NCI-H1436 (cell line): ENCODE measurements around the gene ATF6.

Experiments used
- DNase-seq: peaks from one replicate; lab custom pipeline; 2025; lab: John Stamatoyannopoulos, UW

ATF6 gene

DNA sequence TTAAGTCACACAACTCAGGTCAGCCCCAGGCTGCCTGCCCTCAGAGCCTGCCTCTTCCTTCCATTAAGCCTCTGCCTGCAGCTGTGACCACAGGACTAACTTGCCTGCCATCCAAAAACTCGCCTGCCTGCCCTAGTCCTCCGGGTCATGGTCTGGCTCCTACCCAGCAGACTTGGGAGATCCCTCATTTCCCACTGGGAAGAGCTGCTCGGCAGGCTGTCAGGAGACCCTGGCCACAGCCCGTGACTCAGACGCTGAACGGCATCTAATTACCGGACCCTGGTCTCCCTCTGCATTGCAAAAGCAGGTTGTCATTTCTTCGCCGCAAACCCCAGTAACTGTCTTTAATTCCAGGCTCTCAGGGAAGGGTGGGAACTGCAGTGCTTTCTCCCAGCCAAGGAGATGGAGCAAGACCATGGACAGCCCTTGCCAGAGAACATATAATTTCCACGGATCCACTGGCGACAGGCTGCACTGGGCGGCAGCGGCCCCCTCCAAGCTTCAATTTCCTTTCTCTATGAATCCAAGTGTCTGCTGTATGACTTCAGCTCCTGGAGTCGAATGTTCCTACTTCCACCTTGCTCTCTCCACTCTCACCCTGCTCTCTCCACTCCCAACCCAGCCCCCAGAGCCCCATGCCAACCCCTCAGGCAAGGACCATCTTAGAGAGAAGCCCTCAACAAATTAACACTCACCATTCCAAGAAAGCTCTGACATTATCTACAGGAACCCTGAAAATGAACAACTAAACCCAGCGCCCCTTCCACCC lies 237.1 kb downstream of the ATF6 start:
- no peak for DNase-seq

DNA sequence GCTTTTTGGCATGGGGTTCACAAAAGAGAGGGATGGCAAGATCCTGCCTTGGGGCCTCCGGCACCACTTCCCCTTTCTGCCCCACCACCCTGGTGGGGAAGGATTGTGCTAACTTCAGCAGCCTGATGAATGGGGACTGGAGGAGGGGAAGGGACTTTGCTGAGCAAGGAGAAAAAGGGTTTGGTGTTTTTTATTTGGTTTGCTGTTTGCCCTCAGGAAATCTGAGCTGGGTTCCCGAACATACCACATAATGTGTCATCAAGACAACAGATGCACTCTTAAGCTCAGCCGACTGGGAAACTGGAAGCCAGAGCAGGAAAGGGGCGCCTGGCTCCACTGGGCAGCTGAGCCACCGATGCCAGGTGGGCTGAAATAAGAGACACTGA lies 237.7 kb downstream of the ATF6 start:
- DNase-seq: no peak

DNA sequence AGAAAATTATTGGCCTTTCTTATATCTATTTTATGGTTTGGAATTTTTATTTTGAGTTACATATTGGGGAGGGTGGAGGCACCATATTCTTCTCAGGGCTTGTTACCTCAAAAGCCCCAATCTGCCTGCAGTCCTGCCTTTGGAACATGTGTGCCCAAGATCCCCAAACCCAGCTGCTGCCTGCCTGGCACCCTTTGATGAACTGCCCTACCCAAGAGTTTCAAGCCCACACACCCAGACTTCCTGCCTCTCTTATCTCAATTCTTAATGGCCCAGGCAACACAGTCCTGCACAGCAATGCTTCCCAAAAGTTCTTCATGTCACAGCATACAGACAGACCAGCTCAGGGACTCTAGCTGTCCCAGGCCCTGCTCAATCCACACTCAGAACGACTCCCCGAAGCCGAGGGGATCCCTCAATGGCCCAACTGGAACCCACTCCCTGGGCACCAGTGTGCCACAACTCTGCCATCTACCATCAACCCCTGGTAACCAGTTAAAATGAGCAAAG lies 238.4 kb downstream of the ATF6 start:
- no peak for DNase-seq

DNA sequence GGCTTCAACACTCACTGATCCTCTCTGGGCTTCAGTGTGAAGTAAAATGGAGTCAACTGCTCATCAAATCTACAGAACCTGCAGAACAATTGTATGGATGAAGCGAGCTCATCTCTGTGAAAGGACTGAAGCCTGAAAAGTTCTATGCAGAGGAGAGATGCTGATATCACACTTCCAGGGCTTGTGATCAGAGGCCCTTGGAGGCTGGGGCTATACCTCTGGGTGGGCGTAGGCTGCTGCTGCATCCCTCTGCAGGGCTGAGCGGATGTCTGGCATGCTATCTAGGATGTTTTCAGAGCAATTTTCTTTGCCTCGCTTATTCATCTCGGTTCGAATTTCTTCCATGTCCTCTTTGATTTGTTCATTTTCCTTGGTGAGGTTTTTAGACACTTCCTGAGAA lies 240.0 kb downstream of the ATF6 start:
- DNase-seq: no peak

DNA sequence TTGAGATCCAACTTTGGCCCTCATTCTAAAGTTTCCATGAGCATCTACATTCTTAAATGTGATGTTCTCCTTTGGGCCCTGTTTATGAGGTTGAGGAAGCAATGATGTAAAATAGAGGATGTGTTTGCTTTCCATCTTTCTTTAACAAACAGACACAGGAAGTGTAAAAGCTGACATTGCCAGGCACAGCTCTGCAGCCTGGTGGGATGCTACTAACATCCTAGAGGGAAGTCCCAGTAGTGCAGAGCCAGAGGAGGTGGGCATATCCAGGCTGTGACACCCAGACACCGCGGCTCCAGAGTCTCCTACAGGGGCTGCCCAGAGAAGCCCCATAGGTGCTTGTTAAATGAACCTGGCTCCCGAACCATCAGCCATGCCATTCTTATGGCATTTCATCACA lies 241.3 kb downstream of the ATF6 start:
- no peak for DNase-seq

DNA sequence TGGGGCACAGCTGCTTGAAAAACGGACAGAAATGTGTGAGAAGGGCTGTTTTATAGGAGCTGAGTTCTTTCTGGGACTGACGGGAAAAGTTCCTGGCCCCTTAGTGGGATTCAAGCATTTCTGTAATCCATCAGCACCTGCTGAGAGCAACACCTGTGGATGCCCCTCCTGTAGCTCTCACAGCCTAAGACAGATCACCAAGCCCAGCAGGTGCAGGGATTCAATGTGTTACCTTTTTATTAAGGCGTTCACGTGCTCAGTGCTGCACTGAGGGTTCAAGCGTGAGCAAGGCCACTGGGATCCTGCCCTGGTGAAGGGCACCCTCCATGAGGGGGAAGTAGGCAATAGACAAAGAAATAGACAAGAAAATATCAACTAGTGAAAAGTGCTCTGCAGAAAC lies 242.7 kb downstream of the ATF6 start:
- DNase-seq: no peak

DNA sequence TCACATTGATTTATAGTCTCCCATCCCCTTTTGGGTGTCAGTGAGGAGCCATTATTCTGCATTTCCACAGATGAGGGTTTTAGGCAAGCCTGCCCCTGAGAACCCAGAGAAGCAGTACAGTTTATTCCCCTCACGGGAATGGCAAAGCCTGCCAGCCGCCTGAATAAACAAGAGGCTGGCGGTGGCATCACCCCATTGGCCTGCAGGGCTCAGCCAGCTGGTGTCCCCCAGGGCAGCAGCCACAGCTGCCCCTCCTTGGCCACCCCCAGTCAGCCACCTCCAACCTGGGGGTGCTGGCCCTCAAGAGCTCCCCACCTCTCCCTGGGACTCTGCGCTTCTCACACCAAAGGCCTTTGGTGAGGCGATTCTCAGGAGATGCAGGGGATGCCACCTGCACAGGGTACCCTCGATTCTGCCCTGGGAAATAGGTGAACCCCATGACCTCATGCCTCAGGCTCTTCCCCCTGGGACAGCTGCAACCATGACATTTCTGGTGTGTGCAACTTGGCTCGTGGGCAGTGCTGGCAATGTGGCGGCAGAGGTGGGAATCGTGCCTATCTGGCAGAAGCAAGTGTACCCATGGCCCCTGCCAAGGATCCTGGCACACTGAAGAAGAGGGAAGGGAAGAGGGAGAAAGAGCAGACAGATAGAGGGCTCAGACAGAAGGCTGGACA lies 243.5 kb downstream of the ATF6 start:
- no peak for DNase-seq

DNA sequence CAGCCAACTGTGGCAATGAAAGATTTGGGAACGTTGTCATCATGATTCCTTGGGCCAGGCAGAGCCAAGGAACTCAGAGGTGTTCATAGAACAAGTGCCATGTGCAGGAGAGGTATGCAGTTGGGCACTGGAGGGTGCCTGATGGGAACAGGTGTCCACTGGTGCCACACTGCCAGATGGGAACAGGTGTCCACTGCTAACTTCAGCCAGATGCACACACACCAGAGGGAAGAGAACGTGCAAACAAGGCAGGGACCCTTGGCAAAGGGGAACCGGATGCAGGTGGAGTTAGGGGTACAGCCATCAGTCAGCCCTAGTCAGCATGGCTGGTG lies 244.0 kb downstream of the ATF6 start:
- no peak for DNase-seq

DNA sequence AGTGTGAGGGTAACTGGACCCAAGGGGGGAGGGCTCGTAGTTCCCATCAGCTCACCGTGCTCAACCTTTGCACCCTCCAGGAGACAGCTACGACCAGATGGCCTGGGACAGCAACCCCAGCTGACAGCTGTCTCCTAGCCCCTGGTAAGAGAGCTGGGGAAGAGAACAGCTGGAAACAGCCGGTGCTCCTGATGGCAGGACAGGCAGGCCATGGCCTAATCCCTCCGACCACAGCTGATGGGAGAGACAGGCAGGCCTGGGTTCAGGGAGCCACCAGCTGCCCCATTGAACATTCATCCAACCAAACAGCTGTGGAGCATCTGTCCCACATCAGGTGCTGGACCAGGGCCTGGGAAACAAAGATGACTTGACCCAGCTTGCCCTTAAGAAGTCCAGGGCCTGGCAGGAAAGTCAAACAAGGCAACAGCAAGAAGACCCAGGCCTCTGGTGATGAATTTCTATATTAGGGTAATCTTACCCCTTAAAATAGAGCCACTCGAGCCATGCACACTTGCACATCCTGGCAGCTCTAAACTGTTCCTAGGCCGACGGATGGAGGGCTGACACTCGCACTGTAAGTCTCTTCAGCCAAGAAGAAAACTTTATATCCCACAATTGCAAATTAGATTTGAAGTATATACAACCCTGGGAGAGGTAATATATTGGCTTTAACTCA lies 245.4 kb downstream of the ATF6 start:
- no peak for DNase-seq

DNA sequence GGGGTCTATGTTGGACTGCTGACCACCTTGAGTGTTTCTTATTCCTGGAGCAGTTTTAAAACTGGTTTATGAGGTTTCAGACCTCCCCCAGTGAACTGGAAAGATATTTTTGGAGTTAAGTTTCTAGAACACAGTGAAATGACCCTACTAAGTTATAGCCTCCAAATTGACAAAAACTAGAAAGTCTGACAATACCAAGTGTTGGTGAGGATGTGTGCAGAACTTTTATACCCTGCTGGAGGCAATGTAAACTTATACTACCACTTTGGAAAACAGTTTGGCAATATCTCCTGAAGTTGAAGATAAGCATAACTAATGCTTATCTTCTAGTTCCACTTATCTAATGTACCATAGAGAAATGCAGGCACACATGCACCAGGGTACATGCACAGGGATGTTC lies 247.2 kb downstream of the ATF6 start:
- no peak for DNase-seq
